ENCODE data around the gene GTF3C5.

- TF ChIP-seq POLR2A (IDR thresholded peaks at IDR 0.05; ENCODE audit: low read length) (no peak), GATA1 (IDR thresholded peaks at IDR 0.05; ENCODE audit: low read depth, low read length) (no peak)
Observed at GRCh38 chr9:133101356-133102189, 70.8 kb downstream of the GTF3C5 start.

Data from erythroblast (primary cell).